GM23248 (cell line): ENCODE results near the gene MT1E.

Experiments
- EZH2 ChIP-seq: fragments of 200-600 bp; sonication (generic); IDR thresholded peaks from 2 replicates; pipeline ENCODE4 v1.6.1; 2018; ENCODE audit warnings: antibody characterized with exemption, mild to moderate bottlenecking; ENCODE audit not compliant: insufficient read depth, poor library complexity, severe bottlenecking
- EZH2phosphoT487 ChIP-seq: fragments of 200-600 bp; sonication (generic); IDR thresholded peaks from 2 replicates; pipeline ENCODE4 v1.6.1; 2018; ENCODE audit warnings: antibody characterized with exemption, moderate library complexity, mild to moderate bottlenecking, low read depth; ENCODE audit not compliant: insufficient read depth

DNA sequence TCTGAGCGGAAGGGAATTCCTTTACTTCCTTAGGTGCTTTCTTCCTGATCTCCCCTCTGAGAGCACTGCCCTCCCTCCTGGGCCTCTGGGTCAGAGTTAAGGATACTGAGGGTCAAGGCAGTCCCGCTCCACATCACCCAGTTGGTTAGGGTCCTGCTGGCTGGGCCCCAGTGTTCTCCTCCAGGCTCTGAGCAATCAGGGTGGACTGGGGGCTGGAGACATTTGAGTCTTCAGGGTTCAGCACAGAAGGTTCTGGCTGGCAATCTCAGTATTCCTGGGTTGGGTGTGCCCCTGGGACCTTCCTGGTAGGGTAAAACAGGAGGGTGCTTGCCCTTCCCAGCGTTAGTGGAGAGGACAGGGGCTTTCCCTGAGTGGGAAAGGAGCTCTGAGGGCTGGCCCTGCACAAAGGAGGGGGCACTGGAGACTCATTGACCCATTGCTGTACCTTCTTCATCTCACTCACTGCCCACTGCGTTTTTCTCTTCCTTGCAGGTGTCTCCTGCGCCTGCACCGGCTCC lies 7.3 kb downstream of the MT1E start:
- TF ChIP-seq EZH2phosphoT487: no peak
- no peak for TF ChIP-seq EZH2
